HepG2 (cell line): ENCODE data around the gene RAB39A. TPM values are rescaled to one million over a fixed set of nuclear protein-coding genes. Genes with fewer than 3 reads are reported as not detected.

Experiments
- ATAC-seq: fragments of 200-7000 bp; cut with Tn5 transposase; 3 replicates; pipeline ENCODE4 v1.9.1; 2020; ENCODE audit warnings: mild to moderate bottlenecking, moderate library complexity
- BruUV-seq: library from RNA; stranded (reverse); fragments of 400-500 nt; replicated peaks from 2 replicates; lab custom pipeline; 2021; lab: Mats Ljungman, UMichigan
- CTCF ChIA-PET: fragments of 300-600 bp; formaldehyde crosslinking; extraction: SDS; loops from one replicate; lab custom pipeline; 2021; ENCODE audit warnings: low total read pairs, inconsistent platforms, low intra/inter-chr PET ratio; lab: Yijun Ruan, JAX
- POLR2A ChIA-PET: fragments of 350-600 bp; sonication (Branson Sonifier 250); formaldehyde crosslinking; loops from one replicate; lab custom pipeline; 2020; ENCODE audit warnings: antibody characterized with exemption, inconsistent platforms; lab: Yijun Ruan, JAX
- DNase-seq: peaks from one replicate; pipeline ENCODE4 v3.0.0-alpha.2; 2015; ENCODE audit warnings: low spot score
- FAIRE-seq: peaks from 3 replicates; lab custom pipeline; 2011; peaks lifted over from hg19 to GRCh38; lab: Jason Lieb, UNC
- H2AFZ ChIP-seq: one replicate; pipeline ENCODE4 v1.6.1; 2011; ENCODE audit warnings: low read length, inconsistent platforms
- H3K27ac ChIP-seq: fragments of 300-600 bp; 3 replicates; pipeline ENCODE4 v1.8.0; 2011; ENCODE audit warnings: mixed run types, mild to moderate bottlenecking, mixed read lengths, low read length, inconsistent platforms; ENCODE audit not compliant: insufficient read depth; ENCODE audit errors: extremely low read length
- H3K27me3 ChIP-seq, 2 experiments: fragments of 200-600 bp in 1 of 2; 2 replicates in 1 of 2; 3 replicates in 1 of 2; pipeline versions ENCODE4 v1.6.0 to v1.8.0; 2011; ENCODE audit warnings: low read length in 2 of 2, mild to moderate bottlenecking in 2 of 2, moderate library complexity in 2 of 2, inconsistent platforms in 1 of 2; ENCODE audit not compliant: insufficient read depth in 2 of 2, control insufficient read depth in 1 of 2
- H3K36me3 ChIP-seq, 2 experiments: fragments of 200-600 bp in 1 of 2; replicated peaks in 1 of 2; 2 replicates in 1 of 2; 3 replicates in 1 of 2; pipeline versions ENCODE4 v1.5.1 to v1.8.0; 2011; ENCODE audit warnings: low read length in 2 of 2, inconsistent platforms in 1 of 2; ENCODE audit not compliant: insufficient read depth in 2 of 2, control insufficient read depth in 1 of 2
- H3K4me1 ChIP-seq: 2 replicates; pipeline ENCODE4 v1.5.1; 2012; ENCODE audit warnings: low read length, inconsistent platforms; ENCODE audit not compliant: insufficient read depth
- H3K4me2 ChIP-seq: 2 replicates; pipeline ENCODE4 v1.6.0; 2011; ENCODE audit warnings: low read depth, low read length, inconsistent platforms
- H3K4me3 ChIP-seq, 3 experiments: fragments of 200-600 bp in 1 of 3; sonication (generic), shearing (Covaris generic) in 1 of 3; replicated peaks in 1 of 3; 2 replicates each; pipeline ENCODE4 v1.5.1; 2011 to 2016; ENCODE audit warnings: low read length in 3 of 3, inconsistent platforms in 2 of 3, low read depth in 2 of 3, mild to moderate bottlenecking in 2 of 3, control low read depth in 1 of 3, mixed read lengths in 1 of 3; ENCODE audit not compliant: insufficient read depth in 1 of 3
- H3K79me2 ChIP-seq: one replicate; pipeline ENCODE4 v1.6.1; 2011; ENCODE audit warnings: low read length, inconsistent platforms; ENCODE audit not compliant: insufficient read depth
- H3K9ac ChIP-seq: 2 replicates; pipeline ENCODE4 v1.6.0; 2011; ENCODE audit warnings: mild to moderate bottlenecking, low read depth, low read length, inconsistent platforms; ENCODE audit not compliant: insufficient read depth
- H3K9me3 ChIP-seq: 2 replicates; pipeline ENCODE4 v1.5.1; 2012; ENCODE audit warnings: mild to moderate bottlenecking, low read length
- H4K20me1 ChIP-seq: 2 replicates; pipeline ENCODE4 v1.6.0; 2011; ENCODE audit warnings: inconsistent platforms, mild to moderate bottlenecking, low read length, moderate library complexity; ENCODE audit not compliant: insufficient read depth
- CC2D1A ChIP-seq: sonication (generic); formaldehyde crosslinking; IDR thresholded peaks from 2 replicates; pipeline ENCODE4 v1.8.1; 2023; ENCODE audit warnings: mild to moderate bottlenecking, missing genetic modification reagents
- IRF2 ChIP-seq: IDR thresholded peaks from 2 replicates; pipeline ENCODE4 v1.6.1; 2018; ENCODE audit warnings: missing genetic modification reagents, missing compliant biosample characterization
- MXD1 ChIP-seq: sonication (generic); formaldehyde crosslinking; IDR thresholded peaks from 2 replicates; pipeline ENCODE4 v1.4.0; 2020; ENCODE audit warnings: mild to moderate bottlenecking, missing genetic modification reagents
- MXD4 ChIP-seq: IDR thresholded peaks from 2 replicates; pipeline ENCODE4 v1.6.1; 2016; ENCODE audit warnings: mild to moderate bottlenecking, missing biosample characterization, missing genetic modification reagents
- MYNN ChIP-seq: sonication (generic); formaldehyde crosslinking; IDR thresholded peaks from 2 replicates; pipeline ENCODE4 v1.4.0; 2020; ENCODE audit warnings: mild to moderate bottlenecking, low read depth, missing genetic modification reagents
- NFYC ChIP-seq: IDR thresholded peaks from 2 replicates; pipeline ENCODE4 v1.6.1; 2016; ENCODE audit warnings: missing genetic modification reagents, missing compliant biosample characterization
- PBX2 ChIP-seq: IDR thresholded peaks from 2 replicates; pipeline ENCODE4 v1.6.1; 2016; ENCODE audit warnings: control low read depth
- REPIN1 ChIP-seq: sonication (generic); formaldehyde crosslinking; IDR thresholded peaks from 2 replicates; pipeline ENCODE4 v1.8.0; 2022; ENCODE audit warnings: missing genetic modification reagents, low read depth, mild to moderate bottlenecking, borderline replicate concordance
- RFX5 ChIP-seq: IDR thresholded peaks from 2 replicates; pipeline ENCODE4 v1.6.1; 2011; ENCODE audit warnings: low read depth, low read length, improper control_type of control experiment
- SMC3 ChIP-seq: IDR thresholded peaks from 2 replicates; pipeline ENCODE4 v1.6.1; 2011; ENCODE audit warnings: low read length, improper control_type of control experiment
- STAG1 ChIP-seq: sonication (generic); formaldehyde crosslinking; IDR thresholded peaks from 2 replicates; pipeline ENCODE4 v1.4.0; 2020; ENCODE audit warnings: missing genetic modification reagents
- ZNF256 ChIP-seq: sonication (generic); formaldehyde crosslinking; conservative IDR thresholded peaks from 2 replicates; pipeline ENCODE4 v1.4.0; 2020; ENCODE audit warnings: missing genetic modification reagents
- ZNF652 ChIP-seq: IDR thresholded peaks from 2 replicates; pipeline ENCODE4 v1.6.1; 2016; ENCODE audit warnings: low read depth, borderline replicate concordance
- ZNF672 ChIP-seq: sonication (generic); formaldehyde crosslinking; IDR thresholded peaks from 2 replicates; pipeline ENCODE4 v1.8.1; 2022; ENCODE audit warnings: missing genetic modification reagents
- ZNF841 ChIP-seq: sonication (generic); formaldehyde crosslinking; IDR thresholded peaks from 2 replicates; pipeline ENCODE4 v1.8.1; 2023; ENCODE audit warnings: missing genetic modification reagents, borderline replicate concordance
- WGBS: methylation state at CpG from one replicate; pipeline ENCODE4 v1.1.6; 2017; ENCODE audit warnings: low lambda C conversion rate; 5-methylcytosine and 5-hydroxymethylcytosine counted together
- in situ Hi-C: cut with HindIII; loops from 2 replicates; pipeline ENCODE4 v1.10.0; 2017; ENCODE audit warnings: low pct_unique_long_range_greater_than_20kb; ENCODE audit not compliant: extremely low pct_ligation_motif_present
- intact Hi-C: fragments of 100-400 bp; cut with micrococcal nuclease; formaldehyde crosslinking; loops from one replicate; pipeline ENCODE4 v1.10.0; 2022; ENCODE audit not compliant: unreplicated experiment
- polyA plus RNA-seq, 8 experiments: library from polyadenylated mRNA; depleted of rRNA in 3 of 8; stranded (reverse) in 7 of 8; unstranded in 1 of 8; fragments of >200 nt; fragmentation: Illumina TruSeq in 4 of 8; extraction: Trizol in 4 of 8; gene quantifications; 2 replicates each; pipeline versions ENCODE4 v1.2.1 to v1.2.3, GENCODE V29; 2011 to 2016; ENCODE audit warnings: low read depth in 4 of 8, missing spikeins in 1 of 8, mixed read lengths in 1 of 8; ENCODE audit not compliant: insufficient read depth in 1 of 8
- total RNA-seq, 5 experiments: library from RNA; depleted of rRNA; stranded (reverse); fragments of >200 nt; fragmentation: Illumina TruSeq; extraction: Trizol; gene quantifications; 2 replicates each; pipeline ENCODE4 v1.2.3, GENCODE V29; 2016; ENCODE audit warnings: low read depth in 1 of 5
- TF ChIP-seq, protein P1 (sequence below): sonication (generic); formaldehyde crosslinking; IDR thresholded peaks from 2 replicates; pipeline ENCODE4 v1.5.0; 2020; ENCODE audit warnings: mild to moderate bottlenecking, missing genetic modification reagents, moderate library complexity

RAB39A gene
- total and polyA plus RNA-seq, 2 of the 13 experiments (the other 11 are each of a cell fraction or from before 2014, with no cell fraction given) = not detected

DNA sequence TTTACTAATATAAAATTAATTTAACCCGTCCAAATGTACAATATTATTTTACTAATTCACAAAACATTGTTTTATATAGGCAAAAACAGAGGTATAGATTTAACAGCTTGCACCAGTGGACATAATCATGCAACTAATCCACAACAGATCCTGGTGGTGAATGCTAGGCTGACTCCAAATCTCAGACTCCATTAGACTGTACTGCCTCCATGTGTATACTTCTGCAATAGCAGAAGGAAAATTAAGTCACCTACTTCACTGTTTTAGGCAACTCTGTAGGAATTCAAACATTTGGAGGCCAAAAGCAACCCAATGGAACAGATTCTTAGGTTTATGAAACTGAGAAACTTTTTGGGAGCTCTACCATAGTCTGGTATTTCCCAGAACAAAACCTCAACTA is 30.0 kb upstream of the RAB39A start:
- ChIA-PET POLR2A (no interaction called here), CTCF (no interaction called here)
- Histone ChIP-seq H3K9me3 (no peaks in the 10 kb centered on the region), H3K27ac (no peak overlapping the region), H3K27me3 (peaks cover 0 to 8% of the 10 kb centered on the region in 2 experiments; a peak in 1 of 5 replicates), H4K20me1 (no peaks in the 10 kb centered on the region), H3K4me1 (no peaks in the 10 kb centered on the region), H3K9ac (no peak overlapping the region), H3K4me2 (no peak overlapping the region), H3K4me3 (no peak overlapping the region), H3K79me2 (no peaks in the 10 kb centered on the region), H3K36me3 (no peaks in the 10 kb centered on the region), H2AFZ (no peak overlapping the region)
- DNase-seq (peak; percentile 20), FAIRE-seq (no peak), ATAC-seq (peak; percentile 80)
- no TSS peak for BruUV-seq
- no peak for TF ChIP-seq NFYC (CRISPR knock-in tag)
- TF ChIP-seq PBX2 (CRISPR knock-in tag) = no peak
- no peak for TF ChIP-seq ZNF841 (CRISPR knock-in tag)
- TF ChIP-seq ZNF672 (CRISPR knock-in tag) = no peak
- TF ChIP-seq, protein P1, sequence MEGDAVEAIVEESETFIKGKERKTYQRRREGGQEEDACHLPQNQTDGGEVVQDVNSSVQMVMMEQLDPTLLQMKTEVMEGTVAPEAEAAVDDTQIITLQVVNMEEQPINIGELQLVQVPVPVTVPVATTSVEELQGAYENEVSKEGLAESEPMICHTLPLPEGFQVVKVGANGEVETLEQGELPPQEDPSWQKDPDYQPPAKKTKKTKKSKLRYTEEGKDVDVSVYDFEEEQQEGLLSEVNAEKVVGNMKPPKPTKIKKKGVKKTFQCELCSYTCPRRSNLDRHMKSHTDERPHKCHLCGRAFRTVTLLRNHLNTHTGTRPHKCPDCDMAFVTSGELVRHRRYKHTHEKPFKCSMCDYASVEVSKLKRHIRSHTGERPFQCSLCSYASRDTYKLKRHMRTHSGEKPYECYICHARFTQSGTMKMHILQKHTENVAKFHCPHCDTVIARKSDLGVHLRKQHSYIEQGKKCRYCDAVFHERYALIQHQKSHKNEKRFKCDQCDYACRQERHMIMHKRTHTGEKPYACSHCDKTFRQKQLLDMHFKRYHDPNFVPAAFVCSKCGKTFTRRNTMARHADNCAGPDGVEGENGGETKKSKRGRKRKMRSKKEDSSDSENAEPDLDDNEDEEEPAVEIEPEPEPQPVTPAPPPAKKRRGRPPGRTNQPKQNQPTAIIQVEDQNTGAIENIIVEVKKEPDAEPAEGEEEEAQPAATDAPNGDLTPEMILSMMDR (CRISPR knock-in tag) = peak; percentile 44
- TF ChIP-seq REPIN1 (CRISPR knock-in tag) = no peak
- TF ChIP-seq MXD1 (CRISPR knock-in tag) = no peak
- no peak for TF ChIP-seq ZNF652 (CRISPR knock-in tag)
- TF ChIP-seq RFX5 = no peak
- no peak for TF ChIP-seq MXD4 (CRISPR knock-in tag)
- TF ChIP-seq IRF2 (CRISPR knock-in tag) = no peak
- TF ChIP-seq STAG1 (CRISPR knock-in tag) = peak; percentile 57
- no peak for TF ChIP-seq CC2D1A (CRISPR knock-in tag)
- TF ChIP-seq SMC3 = peak; percentile 11; the same call in 1 of the 2 replicates
- TF ChIP-seq MYNN (CRISPR knock-in tag) = no peak
- no peak for TF ChIP-seq ZNF256 (CRISPR knock-in tag)
- intact Hi-C loops = loop anchor here (1.0 to 2.0 kb wide), 2 partner anchors 157 to 335 kb away; no protein-coding TSS in a partner anchor
- 0% methylated on average over 1 of the region's 1 CpG for WGBS
- in situ Hi-C loops = loop anchor here (25.0 kb wide), 1 partner anchor 89 kb away; no protein-coding TSS in a partner anchor
